ENCODE results near the gene CYP24A1. TPM values are rescaled to one million over a fixed set of nuclear protein-coding genes. Genes with fewer than 3 reads are reported as not detected.
"Not testable (repeated sequence)": the region's sequence is repeated elsewhere in the genome, so short reads cannot be mapped to it uniquely, and the experiment has no call there.

Gene CYP24A1
- total RNA-seq, 1 donor from 2014 or later, result not detected

DNA sequence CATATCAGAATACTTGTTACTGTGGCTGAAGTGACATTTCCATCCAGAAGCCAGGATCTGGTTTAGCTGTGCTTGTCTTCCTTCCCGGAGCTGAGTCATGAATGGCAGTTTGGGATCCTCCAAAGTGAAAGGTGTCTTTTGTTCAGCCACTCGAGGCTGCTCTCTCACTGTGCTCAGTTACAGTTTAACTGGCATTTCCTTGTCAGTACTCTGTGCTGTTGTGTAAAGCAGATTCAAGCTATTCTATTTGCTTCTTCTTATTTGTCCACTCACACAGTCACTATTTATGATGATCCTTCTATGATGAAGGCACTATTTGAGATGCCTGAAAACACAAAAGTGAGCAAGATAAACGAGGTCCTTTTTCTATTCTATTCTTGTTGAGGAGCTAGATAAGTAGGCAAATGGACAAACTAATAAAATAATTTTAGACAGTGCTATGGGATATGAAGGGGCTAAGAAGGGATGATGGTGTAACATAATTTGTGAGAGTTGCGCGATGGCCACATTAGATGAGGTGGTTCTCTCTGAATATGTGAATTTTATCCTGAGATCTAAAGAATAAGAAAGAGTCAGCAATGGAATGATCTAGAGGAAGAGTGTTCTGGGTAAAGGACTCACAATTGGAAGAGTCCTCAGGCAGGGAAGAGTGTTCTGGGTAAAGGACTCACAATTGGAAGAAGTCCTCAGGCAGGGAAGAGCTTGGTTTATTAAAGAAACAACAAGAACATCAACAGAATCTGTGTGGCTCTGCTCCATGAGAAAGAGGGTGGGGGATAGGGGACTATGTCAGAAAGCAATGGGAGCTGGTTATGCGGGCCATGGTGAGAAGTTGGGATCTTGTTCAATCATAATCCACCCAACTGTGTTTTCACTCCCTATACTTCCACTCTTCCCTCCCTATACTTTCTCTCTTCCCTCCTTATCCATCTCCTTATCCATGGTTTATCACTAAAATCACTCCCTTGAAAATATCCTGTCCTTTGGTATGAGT, 40.1 kb downstream of the CYP24A1 start:
- peaks cover 5% of the 10 kb centered on the region for H3K36me3 Mint-ChIP-seq (ENCODE audit: unreplicated experiment)
- no peak overlapping the region for H3K27ac Mint-ChIP-seq (ENCODE audit: unreplicated experiment)
- no peaks in the 10 kb centered on the region for H3K9me3 Mint-ChIP-seq (ENCODE audit: unreplicated experiment)
- peaks cover 7% of the 10 kb centered on the region for H3K4me1 Mint-ChIP-seq (ENCODE audit: low read depth, unreplicated experiment)
- DNase-seq, result no peak
- TF ChIP-seq, protein P1, sequence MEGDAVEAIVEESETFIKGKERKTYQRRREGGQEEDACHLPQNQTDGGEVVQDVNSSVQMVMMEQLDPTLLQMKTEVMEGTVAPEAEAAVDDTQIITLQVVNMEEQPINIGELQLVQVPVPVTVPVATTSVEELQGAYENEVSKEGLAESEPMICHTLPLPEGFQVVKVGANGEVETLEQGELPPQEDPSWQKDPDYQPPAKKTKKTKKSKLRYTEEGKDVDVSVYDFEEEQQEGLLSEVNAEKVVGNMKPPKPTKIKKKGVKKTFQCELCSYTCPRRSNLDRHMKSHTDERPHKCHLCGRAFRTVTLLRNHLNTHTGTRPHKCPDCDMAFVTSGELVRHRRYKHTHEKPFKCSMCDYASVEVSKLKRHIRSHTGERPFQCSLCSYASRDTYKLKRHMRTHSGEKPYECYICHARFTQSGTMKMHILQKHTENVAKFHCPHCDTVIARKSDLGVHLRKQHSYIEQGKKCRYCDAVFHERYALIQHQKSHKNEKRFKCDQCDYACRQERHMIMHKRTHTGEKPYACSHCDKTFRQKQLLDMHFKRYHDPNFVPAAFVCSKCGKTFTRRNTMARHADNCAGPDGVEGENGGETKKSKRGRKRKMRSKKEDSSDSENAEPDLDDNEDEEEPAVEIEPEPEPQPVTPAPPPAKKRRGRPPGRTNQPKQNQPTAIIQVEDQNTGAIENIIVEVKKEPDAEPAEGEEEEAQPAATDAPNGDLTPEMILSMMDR (IDR thresholded peaks at IDR 0.05; ENCODE audit: partially characterized antibody, unreplicated experiment), result no peak
- no peak overlapping the region for H3K4me3 Mint-ChIP-seq (ENCODE audit: unreplicated experiment)
- H3K27me3 Mint-ChIP-seq (ENCODE audit: unreplicated experiment), result peaks cover 1% of the 10 kb centered on the region

DNA sequence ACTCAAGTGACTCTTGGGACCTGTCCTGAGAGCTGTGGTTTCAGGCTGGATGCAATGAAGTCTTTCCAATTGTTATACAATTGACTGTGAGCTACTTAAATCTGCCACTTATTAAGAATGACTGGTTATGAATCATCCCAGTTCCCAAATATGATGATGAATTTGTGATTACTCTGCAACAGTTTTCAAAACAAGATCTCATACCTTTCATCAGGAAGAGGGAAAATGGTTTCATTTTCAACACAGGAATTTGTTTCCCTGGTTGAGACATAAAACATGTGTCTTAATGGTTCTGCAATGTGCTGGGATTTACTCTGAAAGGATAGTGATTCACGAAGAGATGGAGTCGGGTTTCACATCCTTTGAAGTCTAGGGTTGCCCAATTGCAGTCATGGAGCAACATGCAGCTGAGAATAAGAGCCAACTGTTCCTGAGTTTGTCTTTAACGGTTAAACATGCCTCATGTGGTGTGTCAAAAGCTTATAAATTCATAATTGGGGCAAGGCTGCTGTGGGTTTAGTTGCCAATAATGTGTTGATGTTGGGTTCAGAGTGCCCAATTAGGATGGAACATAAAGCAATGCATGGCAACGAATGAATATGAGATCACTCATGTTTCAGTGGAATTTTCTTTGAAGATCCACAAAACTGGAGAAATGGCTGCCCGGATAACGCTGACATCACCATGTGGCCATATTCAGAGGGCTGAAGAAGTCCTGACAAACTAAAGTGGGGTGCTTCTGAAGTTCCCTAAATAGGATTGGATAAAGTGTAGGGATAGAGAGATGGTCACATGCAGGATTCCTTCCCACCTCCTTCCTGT, 41.0 kb downstream of the CYP24A1 start:
- TF ChIP-seq, protein P1 (IDR thresholded peaks at IDR 0.05; ENCODE audit: partially characterized antibody, unreplicated experiment), result no peak
- Mint-ChIP-seq H3K27me3 (ENCODE audit: unreplicated experiment) (peaks cover 1% of the 10 kb centered on the region), H3K27ac (ENCODE audit: unreplicated experiment) (peak overlapping the region; percentile 35), H3K9me3 (ENCODE audit: unreplicated experiment) (no peaks in the 10 kb centered on the region), H3K36me3 (ENCODE audit: unreplicated experiment) (peaks cover 5% of the 10 kb centered on the region), H3K4me3 (ENCODE audit: unreplicated experiment) (no peak overlapping the region), H3K4me1 (ENCODE audit: low read depth, unreplicated experiment) (peaks cover 10% of the 10 kb centered on the region)
- no peak for DNase-seq

DNA sequence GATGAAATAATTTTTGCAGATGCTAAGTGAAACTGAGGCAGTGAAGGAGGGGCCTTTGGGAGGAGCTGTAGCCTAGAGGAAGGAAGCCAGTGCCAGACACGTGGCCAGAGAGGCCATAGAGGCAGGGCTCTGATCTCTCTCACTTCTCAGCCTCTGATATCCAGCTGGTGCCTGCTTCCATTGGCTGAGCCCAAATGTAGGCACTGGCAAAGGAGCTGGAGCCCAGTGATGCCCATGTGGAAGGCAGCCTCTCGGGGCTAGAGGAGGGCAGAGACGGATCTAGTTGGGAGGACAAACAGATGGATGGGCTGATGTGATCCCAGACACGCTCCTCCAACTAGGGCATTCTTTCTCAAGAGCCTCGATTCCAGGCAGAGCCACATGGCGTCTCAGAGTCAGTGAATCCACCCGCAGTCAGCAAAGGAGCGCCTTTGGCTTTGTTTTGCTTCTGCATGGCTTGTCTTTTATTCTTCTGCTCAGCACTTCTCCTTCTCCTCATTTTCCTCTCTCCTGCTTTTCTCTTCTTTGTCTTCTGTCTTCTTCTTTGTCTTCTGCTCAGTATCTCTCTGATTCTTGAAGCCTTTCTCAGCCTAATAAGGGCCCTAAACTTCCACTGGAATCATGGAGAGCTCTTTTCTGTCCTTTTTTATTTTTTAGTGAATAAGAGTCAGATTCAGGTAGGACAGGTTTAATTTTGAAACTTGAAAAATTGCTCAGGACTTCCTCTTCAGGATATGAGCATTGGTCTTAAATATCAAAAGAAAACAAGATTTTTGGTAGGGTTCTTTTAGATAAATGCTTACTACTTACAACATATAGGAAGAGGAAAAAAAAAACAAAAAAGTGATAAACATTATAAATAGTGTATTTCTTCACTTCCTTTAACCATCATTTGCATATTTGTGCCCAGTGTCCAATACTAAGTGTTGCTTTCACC, 41.8 kb downstream of the CYP24A1 start:
- Mint-ChIP-seq H3K36me3 (ENCODE audit: unreplicated experiment) (peaks cover 5% of the 10 kb centered on the region), H3K9me3 (ENCODE audit: unreplicated experiment) (no peaks in the 10 kb centered on the region), H3K4me1 (ENCODE audit: low read depth, unreplicated experiment) (peaks cover 11% of the 10 kb centered on the region), H3K27me3 (ENCODE audit: unreplicated experiment) (peaks cover 1% of the 10 kb centered on the region), H3K27ac (ENCODE audit: unreplicated experiment) (no peak overlapping the region), H3K4me3 (ENCODE audit: unreplicated experiment) (no peak overlapping the region)
- DNase-seq, result no peak
- TF ChIP-seq, protein P1 (IDR thresholded peaks at IDR 0.05; ENCODE audit: partially characterized antibody, unreplicated experiment), result no peak

DNA sequence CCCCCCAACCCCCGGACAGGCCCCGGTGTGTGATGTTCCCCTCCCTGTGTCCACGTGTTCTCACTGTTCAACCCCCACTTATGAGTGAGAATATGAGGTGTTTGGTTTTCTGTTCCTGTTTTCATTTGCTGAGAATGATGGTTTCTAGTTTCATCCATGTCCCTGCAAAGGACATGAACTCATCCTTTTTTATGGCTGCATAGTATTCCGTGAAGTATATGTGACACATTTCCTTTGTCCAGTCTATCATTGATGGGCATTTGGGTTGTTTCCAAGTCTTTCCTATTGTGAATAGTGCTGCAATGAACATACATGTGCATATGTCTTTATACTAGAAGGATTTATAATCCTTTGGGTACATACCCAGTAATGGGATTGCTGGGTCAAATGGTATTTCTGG, 42.7 kb downstream of the CYP24A1 start:
- not testable (repeated sequence) for H3K27me3 Mint-ChIP-seq (ENCODE audit: unreplicated experiment); H3K9me3 Mint-ChIP-seq (ENCODE audit: unreplicated experiment); DNase-seq; H3K4me3 Mint-ChIP-seq (ENCODE audit: unreplicated experiment); H3K36me3 Mint-ChIP-seq (ENCODE audit: unreplicated experiment); H3K27ac Mint-ChIP-seq (ENCODE audit: unreplicated experiment)
- peaks cover 17% of the 10 kb centered on the region for H3K4me1 Mint-ChIP-seq (ENCODE audit: low read depth, unreplicated experiment)

DNA sequence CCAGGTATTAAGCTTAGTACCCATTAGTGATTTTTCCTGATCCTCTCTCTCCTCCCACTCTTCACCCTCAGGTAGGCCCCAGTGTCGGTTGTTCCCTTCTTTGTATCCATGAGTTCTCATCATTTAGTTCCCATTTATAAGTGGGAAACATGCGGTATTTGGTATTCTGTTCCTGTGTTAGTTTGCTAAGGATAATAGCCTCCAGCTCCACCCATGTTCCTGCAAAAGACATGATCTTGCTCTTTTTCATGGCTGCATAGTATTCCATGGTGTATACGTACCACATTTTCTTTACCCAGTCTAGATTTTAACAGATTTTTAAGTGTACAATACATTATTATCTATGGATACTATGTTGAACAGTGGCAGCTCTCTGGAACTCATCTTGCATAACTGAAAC, 44.4 kb downstream of the CYP24A1 start:
- Mint-ChIP-seq H3K4me1 (ENCODE audit: low read depth, unreplicated experiment) (peaks cover 17% of the 10 kb centered on the region), H3K9me3 (ENCODE audit: unreplicated experiment) (no peaks in the 10 kb centered on the region), H3K27me3 (ENCODE audit: unreplicated experiment) (peaks cover 1% of the 10 kb centered on the region), H3K4me3 (ENCODE audit: unreplicated experiment) (no peak overlapping the region), H3K36me3 (ENCODE audit: unreplicated experiment) (peaks cover 5% of the 10 kb centered on the region), H3K27ac (ENCODE audit: unreplicated experiment) (no peak overlapping the region)
- TF ChIP-seq, protein P1 (IDR thresholded peaks at IDR 0.05; ENCODE audit: partially characterized antibody, unreplicated experiment), result no peak
- no peak for DNase-seq

Data from glutamatergic neuron (in vitro differentiated cells).